Esophagus muscularis mucosa (tissue), 4 donors: ENCODE measurements around the gene ALG14.

Experiments
- EP300 ChIP-seq: sonication (generic); formaldehyde crosslinking; IDR thresholded peaks from one replicate; pipeline ENCODE4 v1.6.1; 2017; ENCODE audit warnings: antibody characterized with exemption
- POLR2A ChIP-seq: fragments of 450-650 bp; IDR thresholded peaks from one replicate; pipeline ENCODE4 v1.6.1; 2017; ENCODE audit warnings: antibody characterized with exemption, moderate library complexity, mild to moderate bottlenecking, low read depth
- POLR2AphosphoS5 ChIP-seq, 2 donors: sonication (generic); formaldehyde crosslinking; IDR thresholded peaks; one replicate each; pipeline ENCODE4 v1.6.1; 2017; ENCODE audit warnings: antibody characterized with exemption in 2 of 2
- TF ChIP-seq, protein P1 (sequence below), 3 experiments: fragments of 200-600 bp in 2 of 3; fragments of 450-650 bp in 1 of 3; sonication (generic) in 2 of 3; IDR thresholded peaks; one replicate each; pipeline ENCODE4 v1.5.1; 2017 to 2019; ENCODE audit warnings: antibody characterized with exemption in 3 of 3, mild to moderate bottlenecking in 2 of 3, moderate library complexity in 1 of 3

DNA sequence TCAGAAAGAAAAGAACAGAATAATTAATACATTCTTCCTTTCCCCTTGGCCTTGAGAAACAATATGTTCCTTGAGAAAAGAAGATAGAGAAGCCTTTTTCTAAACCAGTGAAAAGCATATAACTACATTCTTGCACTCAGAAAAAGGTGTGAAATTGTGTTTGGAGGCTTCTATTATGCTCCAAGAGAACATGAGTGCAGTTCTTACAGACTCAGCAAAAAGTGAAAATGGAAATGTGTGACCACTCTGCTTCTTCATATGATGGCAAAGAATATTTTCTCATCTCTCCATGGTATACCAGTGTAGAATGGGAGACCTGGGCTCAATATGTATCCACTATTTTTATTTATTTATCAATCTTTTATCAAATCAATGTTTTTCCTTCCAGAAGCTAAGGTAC lies 43.2 kb downstream of the ALG14 start:
- TF ChIP-seq EP300 (no peak), POLR2A (no peak), POLR2AphosphoS5 (IDR thresholded peaks at IDR 0.05) (no peak)
- TF ChIP-seq, protein P1, sequence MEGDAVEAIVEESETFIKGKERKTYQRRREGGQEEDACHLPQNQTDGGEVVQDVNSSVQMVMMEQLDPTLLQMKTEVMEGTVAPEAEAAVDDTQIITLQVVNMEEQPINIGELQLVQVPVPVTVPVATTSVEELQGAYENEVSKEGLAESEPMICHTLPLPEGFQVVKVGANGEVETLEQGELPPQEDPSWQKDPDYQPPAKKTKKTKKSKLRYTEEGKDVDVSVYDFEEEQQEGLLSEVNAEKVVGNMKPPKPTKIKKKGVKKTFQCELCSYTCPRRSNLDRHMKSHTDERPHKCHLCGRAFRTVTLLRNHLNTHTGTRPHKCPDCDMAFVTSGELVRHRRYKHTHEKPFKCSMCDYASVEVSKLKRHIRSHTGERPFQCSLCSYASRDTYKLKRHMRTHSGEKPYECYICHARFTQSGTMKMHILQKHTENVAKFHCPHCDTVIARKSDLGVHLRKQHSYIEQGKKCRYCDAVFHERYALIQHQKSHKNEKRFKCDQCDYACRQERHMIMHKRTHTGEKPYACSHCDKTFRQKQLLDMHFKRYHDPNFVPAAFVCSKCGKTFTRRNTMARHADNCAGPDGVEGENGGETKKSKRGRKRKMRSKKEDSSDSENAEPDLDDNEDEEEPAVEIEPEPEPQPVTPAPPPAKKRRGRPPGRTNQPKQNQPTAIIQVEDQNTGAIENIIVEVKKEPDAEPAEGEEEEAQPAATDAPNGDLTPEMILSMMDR (IDR thresholded peaks at IDR 0.05) = no peak
